GF-D8 (cell line): ENCODE measurements around the gene CDC42SE1.
"Not testable (repeated sequence)": the region's sequence is repeated elsewhere in the genome, so short reads cannot be mapped to it uniquely, and the experiment has no call there.

ENCODE experiments used
- DNase-seq: peaks from one replicate; lab custom pipeline; 2025; lab: John Stamatoyannopoulos, UW

Gene CDC42SE1, protein sequence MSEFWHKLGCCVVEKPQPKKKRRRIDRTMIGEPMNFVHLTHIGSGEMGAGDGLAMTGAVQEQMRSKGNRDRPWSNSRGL

GRCh38 chr1:151059109-151060006, at the start of gene CDC42SE1:
CDC42SE1 (minus strand) TSS chr1:151059622; CDS start chr1:151055730, 3,892 bp downstream.
- peak; percentile 69 for DNase-seq

DNA sequence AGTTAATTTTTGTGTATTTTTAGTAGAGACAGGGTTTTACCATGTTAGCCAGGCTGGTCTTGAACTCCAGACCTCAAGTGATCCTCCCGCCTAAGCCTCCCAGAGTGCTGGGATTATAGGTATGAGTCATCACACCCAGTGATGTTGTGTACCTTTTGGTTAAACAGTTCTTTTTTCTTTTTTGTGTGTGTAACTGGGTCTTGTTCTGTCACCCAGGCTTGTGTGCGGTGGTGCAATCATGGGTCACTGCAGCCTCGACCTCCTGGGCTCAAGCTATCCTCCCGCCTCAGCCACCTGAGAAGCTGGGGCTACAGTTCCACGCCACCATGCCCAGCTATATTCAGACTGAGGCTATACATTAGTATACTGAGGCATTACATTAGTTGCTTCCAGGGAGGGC, 48.9 kb upstream of the CDC42SE1 start:
- no peak for DNase-seq

DNA sequence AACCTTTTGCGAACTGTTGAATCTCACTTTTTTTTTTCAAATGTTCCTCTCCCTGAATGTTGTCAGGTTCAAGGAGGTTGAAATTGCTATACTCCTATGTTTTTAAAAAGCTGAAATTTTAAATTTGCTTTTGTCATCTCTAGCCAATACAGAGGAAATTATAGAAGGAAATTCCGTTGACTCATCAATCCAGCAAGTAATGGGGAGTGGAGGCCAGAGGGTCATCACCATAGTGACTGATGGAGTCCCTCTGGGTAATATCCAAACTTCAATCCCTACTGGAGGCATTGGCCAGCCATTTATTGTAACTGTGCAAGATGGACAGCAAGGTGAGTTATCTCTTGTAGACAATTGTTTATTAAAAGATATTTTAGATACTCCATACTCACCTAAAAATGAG, 47.5 kb upstream of the CDC42SE1 start:
- DNase-seq = no peak

GRCh38 chr1:151104630-151105029, 45.2 kb upstream of the CDC42SE1 start:
- no peak for DNase-seq

DNA sequence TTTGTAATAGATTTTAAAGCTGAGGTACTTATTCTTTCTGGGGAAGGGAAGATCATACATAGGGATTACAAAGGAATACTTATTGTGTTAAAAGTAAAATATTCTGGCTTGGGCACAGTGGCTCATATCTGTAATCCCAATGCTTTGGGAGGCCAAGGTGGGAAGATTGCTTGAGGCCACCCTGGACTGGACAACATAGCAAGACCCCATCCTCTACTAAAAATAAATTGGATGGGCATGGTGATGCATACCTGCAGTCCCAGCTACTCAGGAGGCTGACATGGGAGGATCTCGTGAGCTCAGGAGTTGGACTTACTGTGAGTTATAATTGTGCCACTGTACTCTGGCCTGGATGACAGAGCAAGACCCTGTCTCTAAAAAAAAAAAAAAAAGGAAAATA, 38.7 kb upstream of the CDC42SE1 start:
- no peak for DNase-seq

- not testable (repeated sequence) for DNase-seq
These were observed 38.0 kb upstream of the CDC42SE1 start for GRCh38 chr1:151097426-151097825.

DNA sequence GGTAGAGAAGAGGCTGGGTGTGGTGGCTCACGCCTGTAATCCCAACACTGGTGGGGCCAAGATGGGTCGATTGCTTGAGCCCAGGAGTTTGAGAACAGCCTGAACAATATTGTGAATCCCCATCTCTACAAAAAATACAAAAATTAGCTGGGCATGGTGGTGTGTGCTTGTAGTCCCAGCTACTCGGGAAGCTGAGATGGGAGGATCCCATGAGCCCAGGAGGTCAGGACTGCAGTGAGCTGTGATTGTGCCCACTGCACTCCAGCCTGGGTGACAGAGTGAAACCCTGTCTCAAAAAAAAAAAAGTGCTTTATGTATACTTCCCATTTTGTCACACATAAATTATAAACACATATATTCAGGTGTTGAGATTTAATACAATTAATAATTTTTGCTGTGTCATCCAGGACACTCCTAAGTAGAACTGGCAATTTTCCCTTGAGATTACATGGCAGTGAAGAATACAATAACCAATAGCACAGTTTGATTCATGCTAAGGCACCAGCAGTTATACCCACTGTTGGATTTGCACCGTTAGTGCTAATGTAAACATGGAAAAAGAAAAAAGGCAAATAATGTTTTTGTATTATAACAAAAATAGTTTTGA, 26.6 kb upstream of the CDC42SE1 start:
- DNase-seq = no peak

DNA sequence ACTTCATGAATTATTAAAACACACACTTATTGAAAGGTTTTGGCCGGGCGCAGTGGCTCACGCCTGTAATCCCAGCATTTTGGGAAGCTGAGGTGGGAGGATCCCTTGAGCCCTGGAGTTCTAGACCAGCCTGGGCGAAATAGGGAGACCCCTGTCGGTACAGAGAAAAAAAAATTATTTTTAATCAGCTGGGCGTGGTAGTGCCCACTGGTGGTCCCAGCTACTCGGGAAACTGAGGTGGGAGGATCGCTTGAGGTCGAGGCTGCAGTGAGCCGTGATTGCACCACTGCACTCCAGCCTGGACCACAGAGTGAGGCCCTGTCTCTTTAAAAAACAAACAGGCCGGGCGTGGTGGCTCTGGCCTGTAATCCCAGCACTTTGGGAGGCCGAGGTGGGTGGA, 12.8 kb upstream of the CDC42SE1 start:
- no peak for DNase-seq

GRCh38 chr1:151070474-151071276, 11.3 kb upstream of the CDC42SE1 start, which contains the start of gene GABPB2:
GABPB2 (plus strand) TSS chr1:151070761; CDS start chr1:151088190, 17,429 bp downstream.
- DNase-seq = peak; percentile 70

- DNase-seq = no peak
These were observed 9.7 kb upstream of the CDC42SE1 start for GRCh38 chr1:151069103-151069486.

DNA sequence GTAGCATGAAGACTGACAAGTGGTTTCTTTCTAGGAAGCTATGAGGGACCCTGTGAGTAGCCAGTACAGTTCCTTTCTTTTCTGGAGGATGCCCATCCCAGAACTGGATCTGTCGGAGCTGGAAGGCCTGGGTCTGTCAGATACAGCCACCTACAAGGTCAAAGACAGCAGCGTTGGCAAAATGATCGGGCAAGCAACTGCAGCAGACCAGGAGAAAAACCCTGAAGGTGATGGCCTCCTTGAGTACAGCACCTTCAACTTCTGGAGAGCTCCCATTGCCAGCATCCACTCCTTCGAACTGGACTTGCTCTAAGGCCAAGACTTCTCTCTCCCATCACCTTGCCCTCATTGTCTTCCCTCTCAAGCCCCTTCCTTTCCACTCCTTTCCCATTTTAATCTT, 7.8 kb upstream of the CDC42SE1 start:
- DNase-seq = no peak

DNA sequence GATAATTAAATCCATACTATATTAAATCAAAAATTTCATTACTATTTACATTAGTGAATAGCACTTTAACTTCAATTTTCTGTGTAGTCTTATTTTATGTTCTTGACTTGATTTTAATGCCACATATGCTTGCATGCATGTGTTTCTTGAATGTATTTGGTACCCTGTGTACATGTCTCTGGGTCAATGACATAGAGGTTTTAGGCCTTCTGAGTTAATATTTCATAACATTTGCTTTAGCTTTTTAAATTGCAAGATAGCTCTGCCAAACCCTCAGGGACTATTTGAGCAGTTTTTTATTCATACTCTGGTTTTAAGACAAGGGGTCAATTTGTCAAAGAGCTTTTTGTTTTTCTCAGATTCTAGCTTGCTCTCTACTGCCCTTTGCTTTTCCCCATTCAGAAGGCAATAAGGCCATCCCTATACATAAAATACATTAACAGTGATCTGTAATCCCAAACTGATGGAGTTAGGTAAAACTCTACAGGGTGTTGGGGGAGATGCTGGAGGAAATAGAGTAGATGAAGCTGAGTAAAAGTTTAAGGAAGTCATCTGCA, 5.7 kb upstream of the CDC42SE1 start:
- no peak for DNase-seq

GRCh38 chr1:151062741-151063371, 3.4 kb upstream of the CDC42SE1 start:
- DNase-seq = no peak

DNA sequence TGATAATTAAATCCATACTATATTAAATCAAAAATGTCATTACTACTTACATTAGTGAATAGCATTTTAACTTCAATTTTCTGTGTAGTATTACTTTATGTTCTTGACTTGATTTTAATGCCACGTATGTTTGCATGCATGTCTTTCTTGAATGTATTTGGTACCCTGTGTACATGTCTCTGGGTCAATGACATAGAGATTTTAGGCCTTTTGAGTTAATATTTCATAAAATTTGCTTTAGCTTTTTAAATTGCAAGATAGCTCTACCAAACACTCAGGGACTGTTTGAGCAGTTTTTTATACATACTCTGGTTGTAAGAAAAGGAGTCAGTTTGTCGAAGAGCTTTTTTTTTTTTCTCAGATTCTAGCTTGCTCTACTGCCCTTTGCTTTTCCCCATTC, 2.3 kb upstream of the CDC42SE1 start:
- no peak for DNase-seq

GRCh38 chr1:151060657-151061421, 1.4 kb upstream of the CDC42SE1 start:
- peak; percentile 5 for DNase-seq

GRCh38 chr1:151060007-151060656, 710 bp upstream of the CDC42SE1 start, which contains the start of gene MLLT11:
MLLT11 (plus strand) TSS chr1:151060397; CDS start chr1:151067225, 6,828 bp downstream.
- no peak for DNase-seq

- DNase-seq = no peak
These were observed 730 bp downstream of the CDC42SE1 start for GRCh38 chr1:151058692-151059091.

- DNase-seq = no peak
These were observed 3.3 kb downstream of the CDC42SE1 start for GRCh38 chr1:151056149-151056548.

DNA sequence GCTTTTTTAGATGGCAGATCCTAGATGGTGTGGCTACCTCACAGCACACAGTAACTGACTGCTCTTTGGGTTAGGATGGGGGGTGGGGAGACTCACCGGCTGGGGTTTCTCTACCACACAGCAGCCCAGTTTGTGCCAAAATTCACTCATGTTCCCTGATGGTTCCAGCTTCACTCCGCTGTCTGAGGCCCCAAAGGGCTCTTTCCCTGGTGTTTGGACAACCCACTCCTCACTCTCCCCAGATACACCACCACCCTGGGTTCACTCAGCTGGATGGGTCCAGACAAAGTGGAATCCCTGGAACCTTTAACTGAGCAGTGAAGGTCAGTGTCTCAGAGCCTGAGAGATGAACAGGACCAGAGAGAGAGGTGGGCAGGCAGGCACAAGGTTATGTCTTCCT, 3.8 kb downstream of the CDC42SE1 start:
- DNase-seq = no peak

- DNase-seq = no peak
These were observed 4.4 kb downstream of the CDC42SE1 start for GRCh38 chr1:151054971-151055547.
